Mesendoderm (in vitro differentiated cells): ENCODE measurements around the gene CLDN24.

ENCODE experiments used
- DNase-seq: peaks from one replicate; pipeline ENCODE4 v3.0.0; 2013
- H2AK5ac ChIP-seq: 2 replicates; pipeline ENCODE4 v1.6.1; 2013; ENCODE audit warnings: low read length, inconsistent platforms
- H2BK120ac ChIP-seq: 2 replicates; pipeline ENCODE4 v1.6.1; 2013; ENCODE audit warnings: low read depth, mild to moderate bottlenecking, low read length, moderate library complexity, mixed read lengths
- H2BK15ac ChIP-seq: replicated peaks from 2 replicates; pipeline ENCODE4 v1.6.1; 2013; ENCODE audit warnings: low read depth, mild to moderate bottlenecking, moderate library complexity
- H2BK5ac ChIP-seq: 2 replicates; pipeline ENCODE4 v1.6.1; 2013; ENCODE audit warnings: low read length, inconsistent platforms
- H3K18ac ChIP-seq: 2 replicates; pipeline ENCODE4 v1.6.1; 2013; ENCODE audit warnings: mild to moderate bottlenecking, low read length, mixed read lengths
- H3K23ac ChIP-seq: one replicate; pipeline ENCODE4 v1.6.1; 2013; ENCODE audit warnings: low read length
- H3K27ac ChIP-seq: 2 replicates; pipeline ENCODE4 v1.5.1; 2013; ENCODE audit warnings: low read depth, mild to moderate bottlenecking, inconsistent platforms, low read length, moderate library complexity
- H3K27me3 ChIP-seq: 2 replicates; pipeline ENCODE4 v1.6.1; 2013; ENCODE audit warnings: low read length, control low read depth, mild to moderate bottlenecking, inconsistent platforms; ENCODE audit not compliant: insufficient read depth, poor library complexity
- H3K36me3 ChIP-seq: 2 replicates; pipeline ENCODE4 v1.6.1; 2013; ENCODE audit warnings: low read length, inconsistent platforms; ENCODE audit not compliant: control insufficient read depth, insufficient read depth
- H3K4ac ChIP-seq: one replicate; pipeline ENCODE4 v1.6.1; 2013; ENCODE audit warnings: low read depth, mild to moderate bottlenecking, low read length, moderate library complexity
- H3K4me1 ChIP-seq: 2 replicates; pipeline ENCODE4 v1.6.1; 2013; ENCODE audit warnings: low read depth, low read length, inconsistent platforms; ENCODE audit not compliant: control insufficient read depth
- H3K4me2 ChIP-seq: 2 replicates; pipeline ENCODE4 v1.6.1; 2013; ENCODE audit warnings: low read length
- H3K4me3 ChIP-seq: 2 replicates; pipeline ENCODE4 v1.5.1; 2013; ENCODE audit warnings: mild to moderate bottlenecking, low read length
- H3K56ac ChIP-seq: one replicate; pipeline ENCODE4 v1.6.1; 2013; ENCODE audit warnings: low read length
- H3K79me1 ChIP-seq: 2 replicates; pipeline ENCODE4 v1.6.1; 2013; ENCODE audit warnings: low read length, inconsistent platforms
- H3K79me2 ChIP-seq: 2 replicates; pipeline ENCODE4 v1.6.1; 2013; ENCODE audit warnings: mild to moderate bottlenecking, low read length; ENCODE audit not compliant: control insufficient read depth, insufficient read depth
- H3K9ac ChIP-seq: 2 replicates; pipeline ENCODE4 v1.6.1; 2013; ENCODE audit warnings: low read length, inconsistent platforms
- H4K5ac ChIP-seq: one replicate; pipeline ENCODE4 v1.6.1; 2013; ENCODE audit warnings: low read length
- H4K8ac ChIP-seq: one replicate; pipeline ENCODE4 v1.6.1; 2013; ENCODE audit warnings: low read depth, mild to moderate bottlenecking, control low read depth, low read length, moderate library complexity
- WGBS: extraction: QIAGEN DNeasy Blood & Tissue Kit; methylation state at CpG from one replicate; pipeline ENCODE4 v1.1.7; 2013; ENCODE audit warnings: low lambda C conversion rate, missing lambda C conversion rate; ENCODE audit not compliant: insufficient coverage; ENCODE audit errors: extremely low coverage; 5-methylcytosine and 5-hydroxymethylcytosine counted together

Gene CLDN24

GRCh38 chr4:183347146-183347545 lies 24.9 kb upstream of the CLDN24 start:
- no peaks in the 10 kb centered on the region for H3K79me2 ChIP-seq
- no peak overlapping the region for H3K4ac ChIP-seq
- H3K4me2 ChIP-seq, result no peak overlapping the region
- no peaks in the 10 kb centered on the region for H3K36me3 ChIP-seq
- no peak overlapping the region for H3K18ac ChIP-seq
- no CpG with 5 or more reads among the region's 8 CpGs for WGBS
- no peaks in the 10 kb centered on the region for H3K79me1 ChIP-seq
- no peak overlapping the region for H2BK5ac ChIP-seq
- no peak overlapping the region for H3K27ac ChIP-seq
- H2BK120ac ChIP-seq, result no peak overlapping the region
- H4K5ac ChIP-seq, result no peak overlapping the region
- no peak overlapping the region for H3K56ac ChIP-seq
- H3K9ac ChIP-seq, result no peak overlapping the region
- H3K4me1 ChIP-seq, result peaks cover 6% of the 10 kb centered on the region
- no peak for DNase-seq
- no peak overlapping the region for H3K23ac ChIP-seq
- no peak overlapping the region for H4K8ac ChIP-seq
- H3K27me3 ChIP-seq, result no peaks in the 10 kb centered on the region
- no peak overlapping the region for H2BK15ac ChIP-seq
- H2AK5ac ChIP-seq, result no peak overlapping the region
- no peak overlapping the region for H3K4me3 ChIP-seq

- H4K8ac ChIP-seq, result no peak overlapping the region
- H3K79me1 ChIP-seq, result no peaks in the 10 kb centered on the region
- H2BK5ac ChIP-seq, result no peak overlapping the region
- H3K56ac ChIP-seq, result no peak overlapping the region
- no peak overlapping the region for H3K27ac ChIP-seq
- no peak overlapping the region for H3K4ac ChIP-seq
- H2BK15ac ChIP-seq, result no peak overlapping the region
- peak; percentile 34 for DNase-seq
- no peak overlapping the region for H4K5ac ChIP-seq
- no peak overlapping the region for H3K9ac ChIP-seq
- H2AK5ac ChIP-seq, result no peak overlapping the region
- no peak overlapping the region for H3K4me2 ChIP-seq
- H3K23ac ChIP-seq, result no peak overlapping the region
- no peaks in the 10 kb centered on the region for H3K36me3 ChIP-seq
- H3K79me2 ChIP-seq, result no peaks in the 10 kb centered on the region
- no peak overlapping the region for H3K18ac ChIP-seq
- no peak overlapping the region for H2BK120ac ChIP-seq
- no peak overlapping the region for H3K4me3 ChIP-seq
- WGBS, result no CpG with 5 or more reads among the region's 4 CpGs
- peaks cover 6% of the 10 kb centered on the region for H3K4me1 ChIP-seq
- no peaks in the 10 kb centered on the region for H3K27me3 ChIP-seq
Measured at GRCh38 chr4:183345261-183345660, 23.0 kb upstream of the CLDN24 start.

GRCh38 chr4:183344523-183345255 lies 22.5 kb upstream of the CLDN24 start:
- no peak overlapping the region for H4K5ac ChIP-seq
- no peaks in the 10 kb centered on the region for H3K36me3 ChIP-seq
- no peak overlapping the region for H4K8ac ChIP-seq
- no peak overlapping the region for H3K4me3 ChIP-seq
- H3K18ac ChIP-seq, result no peak overlapping the region
- no peak overlapping the region for H3K4me2 ChIP-seq
- no peak overlapping the region for H2BK5ac ChIP-seq
- H3K23ac ChIP-seq, result no peak overlapping the region
- no peak overlapping the region for H2AK5ac ChIP-seq
- H3K79me1 ChIP-seq, result no peaks in the 10 kb centered on the region
- no CpG with 5 or more reads among the region's 15 CpGs for WGBS
- no peak overlapping the region for H2BK15ac ChIP-seq
- no peak overlapping the region for H2BK120ac ChIP-seq
- no peaks in the 10 kb centered on the region for H3K79me2 ChIP-seq
- no peak overlapping the region for H3K56ac ChIP-seq
- H3K27ac ChIP-seq, result no peak overlapping the region
- no peak for DNase-seq
- peaks cover 6% of the 10 kb centered on the region for H3K4me1 ChIP-seq
- H3K27me3 ChIP-seq, result no peaks in the 10 kb centered on the region
- H3K9ac ChIP-seq, result no peak overlapping the region
- no peak overlapping the region for H3K4ac ChIP-seq

DNA sequence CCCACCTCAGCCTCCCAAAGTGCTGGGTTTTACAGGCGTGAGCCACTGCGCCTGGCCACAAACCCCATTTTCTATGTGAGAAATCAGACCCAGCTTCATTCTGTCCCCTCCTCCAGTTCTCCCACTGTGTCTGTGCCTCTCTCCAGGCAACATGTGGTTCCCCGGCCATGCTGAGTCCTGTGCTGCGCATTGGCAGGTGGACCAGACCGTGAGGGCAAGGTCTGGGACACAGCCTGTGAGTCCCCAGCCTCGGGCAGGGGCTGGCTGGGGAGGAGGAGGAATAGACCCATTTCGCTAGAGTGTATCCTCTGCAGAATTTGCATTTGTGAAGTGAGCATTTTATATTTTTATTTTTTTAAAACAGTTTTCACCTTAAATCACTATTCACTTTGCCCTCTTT lies 21.5 kb upstream of the CLDN24 start:
- H3K27me3 ChIP-seq, result no peaks in the 10 kb centered on the region

GRCh38 chr4:183342541-183343533 lies 20.6 kb upstream of the CLDN24 start:
- no CpG with 5 or more reads among the region's 40 CpGs for WGBS
- Histone ChIP-seq H3K4me2 (no peak overlapping the region), H2BK15ac (no peak overlapping the region), H3K27ac (no peak overlapping the region), H2BK5ac (no peak overlapping the region), H3K23ac (no peak overlapping the region), H3K79me1 (no peaks in the 10 kb centered on the region), H4K8ac (no peak overlapping the region), H2AK5ac (no peak overlapping the region), H3K9ac (no peak overlapping the region), H3K4me1 (peaks cover 5% of the 10 kb centered on the region), H3K4me3 (no peak overlapping the region), H2BK120ac (no peak overlapping the region), H3K4ac (no peak overlapping the region), H3K79me2 (no peaks in the 10 kb centered on the region), H3K18ac (no peak overlapping the region), H3K56ac (no peak overlapping the region), H4K5ac (no peak overlapping the region), H3K27me3 (no peaks in the 10 kb centered on the region), H3K36me3 (no peaks in the 10 kb centered on the region)
- no peak for DNase-seq

More for the DNA sequence above, 21.5 kb upstream of the CLDN24 start:
- Histone ChIP-seq H2BK15ac (no peak overlapping the region), H3K79me1 (no peaks in the 10 kb centered on the region), H3K18ac (no peak overlapping the region), H4K8ac (no peak overlapping the region), H3K4me1 (peaks cover 6% of the 10 kb centered on the region), H3K56ac (no peak overlapping the region), H3K27ac (no peak overlapping the region), H3K79me2 (no peaks in the 10 kb centered on the region), H2BK5ac (no peak overlapping the region), H2AK5ac (no peak overlapping the region), H3K36me3 (no peaks in the 10 kb centered on the region), H3K4ac (no peak overlapping the region), H4K5ac (no peak overlapping the region), H3K4me2 (no peak overlapping the region), H3K4me3 (no peak overlapping the region), H3K23ac (no peak overlapping the region), H2BK120ac (no peak overlapping the region), H3K9ac (no peak overlapping the region)
- WGBS, result no CpG with 5 or more reads among the region's 7 CpGs
- no peak for DNase-seq
